ENCODE data around the gene MYL3. TPM values are rescaled to one million over a fixed set of nuclear protein-coding genes. Genes with fewer than 3 reads are reported as not detected.

Gene MYL3
- total RNA-seq, 1 donor from 2014 or later = 5.4 TPM

DNA sequence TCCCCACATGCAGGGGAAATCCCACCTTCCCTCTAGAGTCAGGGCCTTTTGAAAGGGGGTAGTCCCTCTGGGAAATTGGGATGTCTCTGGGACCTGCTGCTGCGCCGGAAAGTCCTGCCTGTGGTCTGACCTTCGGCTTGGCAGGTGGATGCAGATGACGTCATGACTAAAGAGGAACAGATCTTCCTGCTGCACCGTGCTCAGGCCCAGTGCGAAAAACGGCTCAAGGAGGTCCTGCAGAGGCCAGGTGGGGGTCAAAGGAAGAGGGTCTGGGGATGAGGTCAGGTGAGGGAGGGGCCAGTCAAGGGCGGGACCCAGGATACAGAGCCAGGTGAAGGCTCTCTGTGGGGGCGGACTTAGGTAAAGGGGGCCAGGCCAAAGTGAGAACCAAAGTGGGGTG, 30.5 kb upstream of the MYL3 start:
- Mint-ChIP-seq H3K27me3 (peaks cover 13% of the 10 kb centered on the region), H3K4me3 (no peak overlapping the region)
- DNase-seq (ENCODE audit: extremely low spot score, unreplicated experiment) = no peak

DNA sequence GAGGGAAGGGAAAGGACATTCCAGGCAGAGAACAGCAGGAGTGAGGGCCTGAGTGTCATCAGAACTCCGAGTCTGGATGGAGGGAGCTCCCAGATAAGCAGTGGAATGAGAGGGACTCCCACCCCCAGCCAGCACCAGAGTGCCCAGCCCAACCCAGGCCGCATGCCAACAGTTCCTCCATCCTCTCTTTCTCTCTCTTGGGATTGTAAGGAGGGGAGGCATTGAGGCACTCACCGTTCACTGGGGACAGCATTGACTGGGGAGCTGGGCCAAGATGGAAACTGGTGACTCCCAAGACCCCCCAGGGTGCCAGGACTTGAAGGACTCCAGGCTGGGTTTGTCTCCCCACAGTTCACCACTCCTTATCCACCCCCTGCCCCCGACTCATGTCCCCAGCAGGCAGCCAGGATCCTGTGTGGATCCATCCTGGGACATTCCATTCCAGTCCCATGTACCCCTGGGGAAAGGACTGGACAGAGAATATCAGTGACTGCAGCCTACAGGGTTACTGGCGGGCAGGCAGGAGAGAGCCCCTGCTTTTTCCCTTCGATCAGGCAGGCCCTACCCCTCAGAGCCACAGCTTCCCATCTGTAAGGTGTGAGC, 30.0 kb upstream of the MYL3 start:
- no peak for DNase-seq (ENCODE audit: extremely low spot score, unreplicated experiment)
- no peak for TF ChIP-seq CTCF (conservative IDR thresholded peaks at IDR 0.05)
- H3K27me3 Mint-ChIP-seq = peaks cover 14% of the 10 kb centered on the region
- no peak overlapping the region for H3K27ac Mint-ChIP-seq
- no peak overlapping the region for H3K4me3 Mint-ChIP-seq
- H3K4me1 Mint-ChIP-seq (ENCODE audit: unreplicated experiment) = peaks cover 31% of the 10 kb centered on the region
- no peaks in the 10 kb centered on the region for H3K9me3 Mint-ChIP-seq
- peaks cover 3% of the 10 kb centered on the region for H3K36me3 Mint-ChIP-seq

More for the DNA sequence above, 30.5 kb upstream of the MYL3 start:
- Mint-ChIP-seq H3K27ac (no peak overlapping the region), H3K4me1 (ENCODE audit: unreplicated experiment) (peaks cover 29% of the 10 kb centered on the region), H3K9me3 (no peaks in the 10 kb centered on the region), H3K36me3 (peaks cover 3% of the 10 kb centered on the region)
- no peak for TF ChIP-seq CTCF (conservative IDR thresholded peaks at IDR 0.05)

- peaks cover 17% of the 10 kb centered on the region for H3K27me3 Mint-ChIP-seq
- peak overlapping the region; percentile 85 for H3K4me3 Mint-ChIP-seq
- H3K27ac Mint-ChIP-seq = peak overlapping the region; percentile 18
- H3K9me3 Mint-ChIP-seq = no peaks in the 10 kb centered on the region
- no peak for TF ChIP-seq CTCF (conservative IDR thresholded peaks at IDR 0.05)
- DNase-seq (ENCODE audit: extremely low spot score, unreplicated experiment) = peak; percentile 83
- H3K36me3 Mint-ChIP-seq = peaks cover 10% of the 10 kb centered on the region
- H3K4me1 Mint-ChIP-seq (ENCODE audit: unreplicated experiment) = peaks cover 38% of the 10 kb centered on the region
Observed at GRCh38 chr3:46892285-46893145, 29.3 kb upstream of the MYL3 start.

DNA sequence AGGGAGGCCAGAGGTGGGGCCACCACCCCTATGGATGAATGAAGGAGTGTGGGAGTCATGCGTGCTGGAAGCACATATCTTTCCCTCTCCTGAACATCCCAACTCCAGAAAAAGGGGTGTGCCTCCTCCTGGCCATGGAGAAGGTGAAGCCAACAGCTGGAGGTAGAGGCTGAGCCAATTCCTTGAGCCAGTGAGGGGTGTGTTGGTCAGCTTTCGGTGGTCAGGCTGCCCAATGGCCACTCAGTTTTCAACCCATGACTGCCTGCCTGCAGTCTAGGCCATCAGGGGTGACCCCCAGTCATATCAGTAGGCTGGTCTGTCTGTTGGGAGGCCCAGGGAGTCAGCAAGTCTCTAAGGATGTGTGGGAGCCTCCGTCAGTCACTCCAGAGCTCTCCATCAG, 27.9 kb upstream of the MYL3 start:
- Mint-ChIP-seq H3K9me3 (no peaks in the 10 kb centered on the region), H3K4me1 (ENCODE audit: unreplicated experiment) (peaks cover 39% of the 10 kb centered on the region), H3K4me3 (peak overlapping the region; percentile 85), H3K27ac (no peak overlapping the region), H3K27me3 (peaks cover 17% of the 10 kb centered on the region), H3K36me3 (peaks cover 11% of the 10 kb centered on the region)
- TF ChIP-seq CTCF (conservative IDR thresholded peaks at IDR 0.05) = no peak
- DNase-seq (ENCODE audit: extremely low spot score, unreplicated experiment) = no peak

GRCh38 chr3:46890132-46890531, 26.9 kb upstream of the MYL3 start:
- Mint-ChIP-seq H3K36me3 (peaks cover 10% of the 10 kb centered on the region), H3K4me1 (ENCODE audit: unreplicated experiment) (peaks cover 34% of the 10 kb centered on the region), H3K9me3 (no peaks in the 10 kb centered on the region), H3K4me3 (no peak overlapping the region), H3K27me3 (peaks cover 17% of the 10 kb centered on the region), H3K27ac (no peak overlapping the region)
- TF ChIP-seq CTCF (conservative IDR thresholded peaks at IDR 0.05) = no peak
- no peak for DNase-seq (ENCODE audit: extremely low spot score, unreplicated experiment)

All from type B pancreatic cell (in vitro differentiated cells).